NB4 (cell line): ENCODE measurements around the gene ZBTB46.

ENCODE experiments used
- DNase-seq: peaks from one replicate; pipeline ENCODE4 v3.0.0; 2010; ENCODE audit warnings: low read depth
- H3K4me3 ChIP-seq: one replicate; pipeline ENCODE4 v1.5.1; 2011; ENCODE audit warnings: mild to moderate bottlenecking, low read depth, low read length, moderate library complexity
- MYC ChIP-seq: IDR thresholded peaks from 2 replicates; pipeline ENCODE4 v1.6.1; 2011; ENCODE audit warnings: low read depth, low read length
- POLR2A ChIP-seq: IDR thresholded peaks from 2 replicates; pipeline ENCODE4 v1.6.1; 2011; ENCODE audit warnings: mild to moderate bottlenecking; ENCODE audit not compliant: insufficient read length; ENCODE audit errors: extremely low read depth
- TF ChIP-seq, protein P1 (sequence below): IDR thresholded peaks from one replicate; pipeline ENCODE4 v1.5.1; 2012; ENCODE audit warnings: low read depth, low read length
- TF ChIP-seq, protein P2 (sequence below): IDR thresholded peaks from 2 replicates; pipeline ENCODE4 v1.6.1; 2011; ENCODE audit warnings: low read depth, low read length

The ZBTB46 gene

DNA sequence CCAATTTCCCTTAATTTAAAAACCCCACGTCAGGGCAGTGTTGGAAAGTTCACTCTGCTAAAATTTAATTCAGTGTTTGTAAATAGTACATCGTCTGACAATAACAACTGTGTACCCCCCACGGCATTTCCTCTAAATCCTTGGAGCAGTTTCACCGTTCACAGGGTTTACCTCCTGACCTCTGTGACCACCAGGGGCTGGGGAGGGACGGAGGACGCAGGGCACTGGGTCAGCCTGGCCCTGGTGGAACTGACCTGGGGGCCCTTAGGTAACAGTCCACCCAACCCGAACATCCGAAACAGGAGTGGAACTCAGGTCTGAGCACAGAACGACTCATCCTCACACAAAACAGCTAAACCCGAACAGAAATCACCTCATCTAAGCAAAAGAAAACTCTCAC is 2.1 kb downstream of the ZBTB46 start:
- H3K4me3 ChIP-seq, result no peak overlapping the region
- DNase-seq, result peak; percentile 8
- TF ChIP-seq MYC (no peak), POLR2A (no peak)
- TF ChIP-seq, protein P1, sequence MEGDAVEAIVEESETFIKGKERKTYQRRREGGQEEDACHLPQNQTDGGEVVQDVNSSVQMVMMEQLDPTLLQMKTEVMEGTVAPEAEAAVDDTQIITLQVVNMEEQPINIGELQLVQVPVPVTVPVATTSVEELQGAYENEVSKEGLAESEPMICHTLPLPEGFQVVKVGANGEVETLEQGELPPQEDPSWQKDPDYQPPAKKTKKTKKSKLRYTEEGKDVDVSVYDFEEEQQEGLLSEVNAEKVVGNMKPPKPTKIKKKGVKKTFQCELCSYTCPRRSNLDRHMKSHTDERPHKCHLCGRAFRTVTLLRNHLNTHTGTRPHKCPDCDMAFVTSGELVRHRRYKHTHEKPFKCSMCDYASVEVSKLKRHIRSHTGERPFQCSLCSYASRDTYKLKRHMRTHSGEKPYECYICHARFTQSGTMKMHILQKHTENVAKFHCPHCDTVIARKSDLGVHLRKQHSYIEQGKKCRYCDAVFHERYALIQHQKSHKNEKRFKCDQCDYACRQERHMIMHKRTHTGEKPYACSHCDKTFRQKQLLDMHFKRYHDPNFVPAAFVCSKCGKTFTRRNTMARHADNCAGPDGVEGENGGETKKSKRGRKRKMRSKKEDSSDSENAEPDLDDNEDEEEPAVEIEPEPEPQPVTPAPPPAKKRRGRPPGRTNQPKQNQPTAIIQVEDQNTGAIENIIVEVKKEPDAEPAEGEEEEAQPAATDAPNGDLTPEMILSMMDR, result no peak
- TF ChIP-seq, protein P2, sequence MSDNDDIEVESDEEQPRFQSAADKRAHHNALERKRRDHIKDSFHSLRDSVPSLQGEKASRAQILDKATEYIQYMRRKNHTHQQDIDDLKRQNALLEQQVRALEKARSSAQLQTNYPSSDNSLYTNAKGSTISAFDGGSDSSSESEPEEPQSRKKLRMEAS, result no peak

DNA sequence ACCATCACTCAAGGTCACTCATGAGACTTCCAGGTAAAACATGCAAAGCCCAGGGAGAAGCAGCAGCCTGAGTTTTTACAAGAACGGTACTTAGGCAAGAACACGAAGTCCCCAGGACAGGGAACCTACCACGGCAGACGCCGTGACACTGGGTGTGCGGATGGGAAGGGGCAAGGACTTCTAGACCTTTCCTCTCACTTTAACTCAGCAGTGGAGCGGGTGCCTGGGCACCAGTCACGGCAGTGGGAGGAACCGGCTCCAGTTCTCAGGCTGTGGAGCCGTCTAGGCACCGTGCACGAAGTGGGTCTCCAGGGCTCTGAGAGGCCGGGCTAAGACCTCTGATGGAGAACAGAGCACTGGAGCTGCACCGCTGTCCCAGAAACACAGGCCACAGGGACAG is 2.5 kb downstream of the ZBTB46 start:
- no peak overlapping the region for H3K4me3 ChIP-seq
- DNase-seq, result peak; percentile 6
- TF ChIP-seq, protein P1, result no peak
- TF ChIP-seq, protein P2, result no peak

DNA sequence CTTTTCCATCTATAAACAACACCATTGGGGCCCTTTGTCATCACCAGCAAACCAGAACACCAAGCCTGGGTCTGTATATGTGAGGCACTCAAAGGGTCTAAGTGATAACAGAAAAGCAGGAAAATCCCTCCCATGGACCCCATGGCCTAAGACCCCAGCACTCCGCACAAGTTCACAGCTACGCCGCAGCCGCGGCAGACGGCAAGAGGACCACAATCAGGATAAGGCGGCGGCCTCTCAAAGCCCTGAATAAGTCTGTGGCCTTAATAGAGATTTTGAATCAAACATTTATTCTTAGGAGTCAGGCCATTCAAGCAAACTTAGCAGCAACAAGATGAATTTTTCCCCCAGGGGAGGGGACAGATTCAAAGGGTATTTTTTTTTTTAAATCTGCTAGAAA is 2.9 kb downstream of the ZBTB46 start:
- TF ChIP-seq MYC (no peak), POLR2A (no peak)
- TF ChIP-seq, protein P2, result no peak
- TF ChIP-seq, protein P1, result no peak
- DNase-seq, result no peak
- no peak overlapping the region for H3K4me3 ChIP-seq

DNA sequence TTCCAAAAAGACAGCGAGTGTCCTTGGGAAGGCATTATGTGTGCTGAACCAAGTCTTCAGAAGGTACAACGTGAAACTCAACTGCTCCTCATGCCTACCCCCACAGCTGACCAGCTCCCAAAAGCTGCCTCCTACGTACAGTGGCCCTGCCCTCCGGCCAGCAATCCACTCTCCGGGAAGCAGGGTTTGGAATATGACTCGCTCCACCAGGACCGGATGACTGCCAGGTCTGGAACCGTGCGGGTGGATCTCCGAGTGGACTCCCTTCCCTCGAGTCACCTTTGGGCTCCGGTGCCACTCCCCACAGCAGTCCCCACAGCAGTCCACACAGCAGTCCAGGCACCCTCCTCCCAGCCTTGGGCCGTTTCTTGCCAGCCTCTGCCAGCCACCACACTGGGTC is 4.3 kb downstream of the ZBTB46 start:
- peak; percentile 0 for DNase-seq
- TF ChIP-seq POLR2A (no peak), MYC (no peak)
- TF ChIP-seq, protein P2, result no peak
- TF ChIP-seq, protein P1, result no peak

DNA sequence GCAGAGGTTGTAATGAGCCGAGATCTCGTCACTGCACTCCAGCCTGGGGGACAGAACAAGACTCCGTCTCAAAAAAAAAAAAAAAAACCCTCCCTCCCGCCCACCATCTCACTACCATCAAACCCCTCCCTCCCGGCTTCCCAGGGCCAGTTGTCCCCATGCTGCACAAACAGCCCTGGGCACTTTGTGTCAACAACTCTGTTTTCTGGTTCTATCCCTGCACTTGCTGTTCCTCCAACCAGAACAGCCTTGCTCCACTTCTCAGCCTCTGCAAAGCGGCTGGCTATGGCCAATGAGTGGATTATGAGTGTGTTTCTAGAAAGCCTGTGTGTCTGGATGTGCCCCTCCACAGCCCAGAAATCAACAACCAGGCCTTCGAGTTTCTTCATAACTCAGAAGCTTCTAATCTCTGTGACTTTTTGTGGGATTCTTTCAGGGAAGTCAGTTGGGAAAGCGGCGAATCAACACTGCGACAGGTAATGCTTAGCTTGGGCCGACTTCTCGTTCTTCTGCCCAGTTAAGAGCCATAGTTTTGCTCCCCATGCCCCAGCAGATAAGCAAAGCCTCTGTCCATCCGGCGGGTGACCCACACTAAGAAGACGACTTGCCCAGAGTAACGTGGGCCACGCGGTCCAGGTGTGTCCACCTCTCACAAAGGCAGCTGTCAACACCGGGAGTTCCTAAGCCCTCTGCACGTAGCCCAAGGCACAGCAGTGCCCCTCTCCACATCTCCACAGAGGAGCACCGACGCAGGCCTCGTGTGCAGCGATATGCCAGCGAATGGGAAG is 5.5 kb downstream of the ZBTB46 start:
- peak; percentile 1 for DNase-seq
- TF ChIP-seq, protein P2, result no peak
- TF ChIP-seq, protein P1, result no peak
- no peak overlapping the region for H3K4me3 ChIP-seq

More for the DNA sequence above, 4.3 kb downstream of the ZBTB46 start:
- H3K4me3 ChIP-seq, result no peak overlapping the region

DNA sequence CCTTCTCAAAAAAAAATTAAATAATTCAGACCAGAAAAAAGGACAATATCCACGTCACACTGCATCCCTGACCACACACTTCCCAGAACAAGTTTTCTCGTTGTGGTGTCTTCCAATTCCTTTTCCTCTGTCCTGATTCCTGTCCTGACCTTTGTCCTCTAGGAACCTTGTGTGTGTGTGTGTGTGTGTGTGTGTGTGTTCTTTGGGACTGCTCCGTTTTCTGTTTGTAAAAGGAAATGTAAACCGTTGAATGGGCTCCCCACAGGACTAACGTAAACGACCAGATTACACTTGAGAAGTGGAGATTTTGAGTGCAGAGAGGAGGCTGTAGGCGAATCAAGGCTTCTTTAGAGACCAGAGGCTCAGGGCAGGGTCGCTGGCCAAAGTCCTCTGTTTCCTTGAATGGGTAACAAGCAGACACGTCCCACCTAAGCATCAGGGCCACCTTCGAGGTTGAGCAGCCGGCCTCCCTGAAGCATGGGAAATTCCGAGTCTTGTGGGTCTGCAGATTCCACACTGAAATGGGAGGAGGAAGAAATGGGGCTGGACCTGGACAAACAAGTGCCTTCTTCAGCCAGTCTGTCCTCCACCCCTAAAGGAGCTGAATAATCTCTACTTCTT is 7.3 kb downstream of the ZBTB46 start:
- DNase-seq, result no peak
- no peak overlapping the region for H3K4me3 ChIP-seq

More for the DNA sequence above, 7.3 kb downstream of the ZBTB46 start:
- no peak for TF ChIP-seq POLR2A
- TF ChIP-seq, protein P2, result 0 out of 2 replicates have a peak, but pooled peaks have one; percentile 3
